Measurements from ENCODE around the gene ATE1. TPM values are rescaled to one million over a fixed set of nuclear protein-coding genes. Genes with fewer than 3 reads are reported as not detected.

The ATE1 gene
- total RNA-seq, 2 experiments from 2014 or later: 18.5 to 20.9 TPM

DNA sequence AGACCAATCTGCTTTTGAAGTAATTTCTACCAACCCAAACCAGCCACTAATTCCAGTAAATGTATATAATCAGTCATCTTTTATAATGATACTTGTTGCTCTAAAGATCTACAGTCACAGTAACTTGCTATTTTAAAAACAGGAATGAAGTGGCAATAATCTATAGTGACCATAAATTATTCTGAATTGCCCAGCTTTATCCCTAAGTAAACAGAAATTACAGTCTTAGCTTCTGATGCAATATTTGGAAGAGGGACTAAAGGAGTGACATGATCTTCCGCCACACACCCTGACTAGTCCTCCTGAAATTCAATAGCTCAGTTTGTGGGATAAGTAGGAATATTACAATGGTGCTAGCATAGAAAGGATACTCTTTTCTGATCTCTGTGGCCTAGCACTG, 96.1 kb downstream of the ATE1 start:
- Histone ChIP-seq H3K27ac (ENCODE audit: low read depth in 1 of 2, low read length in 2 of 2) (no peak overlapping the region), H3K4me1 (ENCODE audit: insufficient read depth, low read length) (no peaks in the 10 kb centered on the region), H3K36me3 (ENCODE audit: insufficient read depth, low read length) (peaks cover 22% of the 10 kb centered on the region), H3K27me3 (ENCODE audit: control insufficient read depth in 1 of 2, insufficient read depth in 2 of 2, low read length in 2 of 2) (no peaks in the 10 kb centered on the region), H3K9me3 (ENCODE audit: control insufficient read depth in 1 of 2, insufficient read depth in 1 of 2, low read length in 2 of 2) (no peaks in the 10 kb centered on the region), H3K4me3 (ENCODE audit: low read length) (no peak overlapping the region)
- POLR2A ChIA-PET: no interaction called here
- intact Hi-C loops (cut with DNase I, micrococcal nuclease): no loop called here
- Mint-ChIP-seq H3K4me1 (ENCODE audit: low read depth) (no peaks in the 10 kb centered on the region), H3K4me3 (no peak overlapping the region), H3K27me3 (no peaks in the 10 kb centered on the region), H3K36me3 (ENCODE audit: low read depth) (peaks cover 82% of the 10 kb centered on the region), H3K9me3 (peaks cover under 1% of the 10 kb centered on the region), H3K27ac (no peak overlapping the region)
- TF ChIP-seq, protein P1, sequence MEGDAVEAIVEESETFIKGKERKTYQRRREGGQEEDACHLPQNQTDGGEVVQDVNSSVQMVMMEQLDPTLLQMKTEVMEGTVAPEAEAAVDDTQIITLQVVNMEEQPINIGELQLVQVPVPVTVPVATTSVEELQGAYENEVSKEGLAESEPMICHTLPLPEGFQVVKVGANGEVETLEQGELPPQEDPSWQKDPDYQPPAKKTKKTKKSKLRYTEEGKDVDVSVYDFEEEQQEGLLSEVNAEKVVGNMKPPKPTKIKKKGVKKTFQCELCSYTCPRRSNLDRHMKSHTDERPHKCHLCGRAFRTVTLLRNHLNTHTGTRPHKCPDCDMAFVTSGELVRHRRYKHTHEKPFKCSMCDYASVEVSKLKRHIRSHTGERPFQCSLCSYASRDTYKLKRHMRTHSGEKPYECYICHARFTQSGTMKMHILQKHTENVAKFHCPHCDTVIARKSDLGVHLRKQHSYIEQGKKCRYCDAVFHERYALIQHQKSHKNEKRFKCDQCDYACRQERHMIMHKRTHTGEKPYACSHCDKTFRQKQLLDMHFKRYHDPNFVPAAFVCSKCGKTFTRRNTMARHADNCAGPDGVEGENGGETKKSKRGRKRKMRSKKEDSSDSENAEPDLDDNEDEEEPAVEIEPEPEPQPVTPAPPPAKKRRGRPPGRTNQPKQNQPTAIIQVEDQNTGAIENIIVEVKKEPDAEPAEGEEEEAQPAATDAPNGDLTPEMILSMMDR (IDR thresholded peaks at IDR 0.05): no peak
- no peak for ATAC-seq (ENCODE audit: poor library complexity)
- no peak for DNase-seq
- CTCF ChIA-PET: interaction anchor here (1.3 kb wide), 1 partner anchor 14 kb away, joined by 3 read pairs; no protein-coding TSS in a partner anchor

DNA sequence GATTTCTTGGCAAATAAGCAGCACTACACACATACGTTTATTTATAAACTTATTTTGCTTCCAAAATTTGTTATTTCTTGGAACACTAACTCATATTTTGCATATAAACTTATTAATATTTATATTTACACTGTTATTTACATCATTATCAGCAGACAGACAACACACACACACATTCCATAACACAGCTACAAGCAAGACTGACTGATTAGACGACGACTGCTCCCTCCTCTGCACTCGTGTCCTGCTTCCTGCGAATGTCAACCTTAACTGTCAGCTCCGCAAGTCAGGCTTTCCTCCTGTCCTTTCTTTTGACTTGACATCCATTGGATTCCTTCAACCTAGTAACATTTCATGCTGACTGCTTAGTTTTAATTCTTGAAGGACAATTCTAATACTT, 96.6 kb downstream of the ATE1 start:
- peaks cover 19% of the 10 kb centered on the region for H3K36me3 ChIP-seq (ENCODE audit: insufficient read depth, low read length)
- Mint-ChIP-seq H3K4me3 (no peak overlapping the region), H3K27me3 (no peaks in the 10 kb centered on the region), H3K27ac (no peak overlapping the region), H3K9me3 (peaks cover 1% of the 10 kb centered on the region), H3K4me1 (ENCODE audit: low read depth) (no peaks in the 10 kb centered on the region), H3K36me3 (ENCODE audit: low read depth) (peaks cover 82% of the 10 kb centered on the region)
- TF ChIP-seq, protein P1 (IDR thresholded peaks at IDR 0.05): no peak
- ChIA-PET CTCF (interaction anchor here (1.3 kb wide), 1 partner anchor 15 kb away, joined by 3 read pairs; no protein-coding TSS in a partner anchor), POLR2A (no interaction called here)
- H3K9me3 ChIP-seq (ENCODE audit: control insufficient read depth in 1 of 2, insufficient read depth in 1 of 2, low read length in 2 of 2): no peaks in the 10 kb centered on the region
- no peak for DNase-seq
- no peak overlapping the region for H3K27ac ChIP-seq (ENCODE audit: low read depth in 1 of 2, low read length in 2 of 2)
- H3K27me3 ChIP-seq (ENCODE audit: control insufficient read depth in 1 of 2, insufficient read depth in 2 of 2, low read length in 2 of 2): no peaks in the 10 kb centered on the region
- H3K4me3 ChIP-seq (ENCODE audit: low read length): no peak overlapping the region
- intact Hi-C loops (cut with DNase I, micrococcal nuclease): no loop called here
- no peaks in the 10 kb centered on the region for H3K4me1 ChIP-seq (ENCODE audit: insufficient read depth, low read length)
- no peak for ATAC-seq (ENCODE audit: poor library complexity)

DNA sequence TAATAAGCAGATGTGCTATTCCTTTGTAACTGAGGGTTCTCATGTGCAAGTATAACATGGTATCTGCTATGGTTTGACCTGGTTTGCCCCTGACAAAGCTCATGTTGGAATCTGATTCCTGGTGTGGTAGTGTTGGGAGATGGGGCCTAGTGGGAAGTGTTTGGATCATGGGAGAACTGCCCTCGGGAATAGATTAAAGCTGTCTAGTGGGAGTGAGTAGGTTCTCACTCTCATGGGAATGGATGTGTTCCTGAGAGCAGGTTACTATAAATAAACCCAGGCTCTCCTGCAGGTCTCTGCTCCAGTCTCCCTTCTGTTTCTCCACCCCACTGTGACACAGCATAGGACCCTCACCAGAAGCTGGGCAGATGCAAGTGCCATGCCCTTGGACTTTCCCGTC, 97.7 kb downstream of the ATE1 start:
- no peaks in the 10 kb centered on the region for H3K27me3 ChIP-seq (ENCODE audit: control insufficient read depth in 1 of 2, insufficient read depth in 2 of 2, low read length in 2 of 2)
- no peak for ATAC-seq (ENCODE audit: poor library complexity)
- Mint-ChIP-seq H3K9me3 (peaks cover 1% of the 10 kb centered on the region), H3K4me1 (ENCODE audit: low read depth) (no peaks in the 10 kb centered on the region), H3K4me3 (no peak overlapping the region), H3K27ac (no peak overlapping the region), H3K36me3 (ENCODE audit: low read depth) (peaks cover 76% of the 10 kb centered on the region), H3K27me3 (no peaks in the 10 kb centered on the region)
- H3K4me3 ChIP-seq (ENCODE audit: low read length): no peak overlapping the region
- ChIA-PET POLR2A (no interaction called here), CTCF (no interaction called here)
- H3K9me3 ChIP-seq (ENCODE audit: control insufficient read depth in 1 of 2, insufficient read depth in 1 of 2, low read length in 2 of 2): no peaks in the 10 kb centered on the region
- TF ChIP-seq, protein P1 (IDR thresholded peaks at IDR 0.05): no peak
- H3K27ac ChIP-seq (ENCODE audit: low read depth in 1 of 2, low read length in 2 of 2): no peak overlapping the region
- intact Hi-C loops (cut with DNase I, micrococcal nuclease): no loop called here
- no peaks in the 10 kb centered on the region for H3K4me1 ChIP-seq (ENCODE audit: insufficient read depth, low read length)
- DNase-seq: no peak
- peaks cover 13% of the 10 kb centered on the region for H3K36me3 ChIP-seq (ENCODE audit: insufficient read depth, low read length)
